GM18868 (cell line): ENCODE measurements around the gene CFAP157.

Experiments used
- ATAC-seq: cut with Tn5 transposase; IDR thresholded peaks from one replicate; pipeline ENCODE4 v1.9.1; 2021; ENCODE audit warnings: mild to moderate bottlenecking, moderate library complexity; ENCODE audit not compliant: unreplicated experiment

Gene CFAP157

DNA sequence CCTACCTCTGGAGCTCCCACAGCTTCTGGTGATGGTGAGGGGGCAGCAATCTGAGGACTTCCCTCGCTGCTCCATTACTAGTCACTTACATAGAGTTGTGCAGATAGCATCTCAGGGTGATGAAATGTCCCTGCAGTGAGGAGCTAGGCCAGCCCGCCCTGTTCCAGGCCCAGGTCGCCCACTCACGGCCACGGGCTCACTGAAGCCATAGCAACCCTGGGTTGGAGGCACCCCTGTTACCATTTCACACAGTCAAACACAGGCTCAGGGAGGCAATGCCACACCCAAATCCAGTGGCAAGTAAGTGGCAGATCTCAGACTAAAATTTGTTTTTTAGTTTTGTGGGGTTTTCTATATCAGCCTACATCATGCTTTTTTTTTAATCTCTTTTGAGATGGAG, 52.1 kb downstream of the CFAP157 start:
- no peak for ATAC-seq

- no peak for ATAC-seq
Measured at GRCh38 chr9:127761061-127761460, 54.3 kb downstream of the CFAP157 start.

DNA sequence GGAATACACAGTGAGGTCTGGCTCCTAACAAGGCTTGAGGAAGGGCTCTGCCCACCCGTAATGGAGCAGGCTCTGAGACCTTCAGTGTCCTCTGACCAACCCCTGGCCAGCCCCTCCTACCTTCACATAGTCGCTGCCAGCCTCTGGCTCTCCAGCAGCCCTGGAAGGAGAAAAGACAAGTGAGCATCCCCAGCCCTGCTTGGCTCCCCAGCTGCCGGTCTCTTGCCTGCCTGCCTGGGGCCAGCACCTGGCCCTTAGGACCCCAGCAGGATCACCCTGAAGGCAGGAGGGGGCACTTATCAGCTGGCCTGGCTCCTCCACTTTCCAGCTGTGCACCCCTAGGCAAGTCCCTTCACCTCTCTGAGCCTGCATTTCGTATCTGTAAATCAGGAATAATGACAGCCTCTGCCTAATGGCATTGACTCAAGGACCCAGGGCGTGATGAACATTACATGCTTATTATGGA, 54.7 kb downstream of the CFAP157 start:
- ATAC-seq, result no peak

- ATAC-seq, result no peak
Measured at GRCh38 chr9:127762111-127762676, 55.4 kb downstream of the CFAP157 start.

- ATAC-seq, result no peak
Measured at GRCh38 chr9:127763918-127764384, 57.2 kb downstream of the CFAP157 start.

GRCh38 chr9:127765418-127765817, 58.6 kb downstream of the CFAP157 start:
- ATAC-seq, result no peak
